T-cell (primary cell): ENCODE results near the gene UBE2E2. TPM values are rescaled to one million over a fixed set of nuclear protein-coding genes. Genes with fewer than 3 reads are reported as not detected.

Source experiments
- ATAC-seq, 4 experiments: fragments of 200-7000 bp in 3 of 4; fragments of 150-1000 bp in 1 of 4; cut with Tn5 transposase; replicated peaks in 1 of 4; 1 replicate in 3 of 4; 2 replicates in 1 of 4; pipeline ENCODE4 v1.10.0; 2021; ENCODE audit warnings: moderate library complexity in 3 of 4, mild to moderate bottlenecking in 2 of 4, moderate number of reproducible peaks in 1 of 4
- CTCF ChIA-PET, 2 donors: fragments of 300-600 bp; sonication (Branson Sonifier 250); formaldehyde crosslinking; loops; one replicate each; lab custom pipeline; 2022; ENCODE audit warnings: antibody characterized with exemption in 2 of 2; lab: Charles Lee
- POLR2A ChIA-PET, 2 donors: fragments of 300-600 bp; sonication (Branson Sonifier 250); formaldehyde crosslinking; loops; one replicate each; lab custom pipeline; 2022; ENCODE audit warnings: antibody characterized with exemption in 2 of 2; lab: Charles Lee
- DNase-seq, 35 experiments: peaks; one replicate each; pipeline versions ENCODE4 v3.0.0 to v3.0.0-alpha.2; 2013 to 2023
- H3K27ac ChIP-seq: one replicate; pipeline ENCODE4 v1.5.1; 2013; ENCODE audit warnings: low read length
- H3K27me3 ChIP-seq, 2 experiments: replicated peaks in 1 of 2; 1 replicate in 1 of 2; 2 replicates in 1 of 2; pipeline versions ENCODE4 v1.6.1 to v1.7.0; 2013; ENCODE audit warnings: low read length in 1 of 2, mixed read lengths in 1 of 2; ENCODE audit not compliant: control insufficient read depth in 2 of 2, insufficient read depth in 2 of 2; ENCODE audit errors: extremely low read depth in 1 of 2
- H3K36me3 ChIP-seq, 2 donors: 1 replicate in 1 of 2; 2 replicates in 1 of 2; pipeline versions ENCODE4 v1.6.1 to v1.7.0; 2013; ENCODE audit warnings: low read length in 1 of 2; ENCODE audit not compliant: control insufficient read depth in 2 of 2, insufficient read depth in 1 of 2; ENCODE audit errors: extremely low read depth in 1 of 2
- H3K4me1 ChIP-seq, 2 experiments: 1 replicate in 1 of 2; 2 replicates in 1 of 2; pipeline versions ENCODE4 v1.6.1 to v1.7.0; 2013; ENCODE audit warnings: low read length in 2 of 2, mixed read lengths in 1 of 2; ENCODE audit not compliant: insufficient read depth in 2 of 2, control insufficient read depth in 1 of 2; ENCODE audit errors: extremely low read depth in 1 of 2
- H3K4me3 ChIP-seq, 2 donors: 1 replicate in 1 of 2; 2 replicates in 1 of 2; pipeline versions ENCODE4 v1.5.1 to v1.7.0; 2013; ENCODE audit warnings: mild to moderate bottlenecking in 2 of 2, low read length in 1 of 2, moderate library complexity in 1 of 2; ENCODE audit not compliant: control insufficient read depth in 1 of 2; ENCODE audit errors: extremely low read depth in 1 of 2
- H3K9me3 ChIP-seq: 2 replicates; pipeline ENCODE4 v1.7.0; 2013
- H3K27ac Mint-ChIP-seq, 2 donors: one replicate each; pipeline ENCODE4 v1.8.0; 2020 to 2021; ENCODE audit warnings: mild to moderate bottlenecking in 2 of 2, mixed read lengths in 2 of 2
- H3K27me3 Mint-ChIP-seq, 2 donors: one replicate each; pipeline ENCODE4 v1.8.0; 2021 to 2022; ENCODE audit warnings: mixed read lengths in 2 of 2
- H3K36me3 Mint-ChIP-seq: one replicate; pipeline ENCODE4 v1.8.0; 2021; ENCODE audit warnings: mixed read lengths
- H3K4me1 Mint-ChIP-seq, 3 donors: one replicate each; pipeline ENCODE4 v1.8.0; 2020 to 2022; ENCODE audit warnings: mixed read lengths in 3 of 3, mild to moderate bottlenecking in 1 of 3
- H3K4me3 Mint-ChIP-seq, 3 donors: one replicate each; pipeline ENCODE4 v1.8.0; 2020 to 2022; ENCODE audit warnings: mild to moderate bottlenecking in 3 of 3, mixed read lengths in 3 of 3, moderate library complexity in 3 of 3
- H3K9me3 Mint-ChIP-seq, 3 donors: one replicate each; pipeline ENCODE4 v1.8.0; 2020 to 2022; ENCODE audit warnings: mixed read lengths in 3 of 3
- WGBS: methylation state at CpG from one replicate; pipeline ENCODE4 v1.1.5; 2013; ENCODE audit warnings: missing lambda C conversion rate; ENCODE audit not compliant: insufficient coverage; 5-methylcytosine and 5-hydroxymethylcytosine counted together
- total RNA-seq, 35 experiments: library from RNA in 6 of 35; stranded (reverse) in 6 of 35; fragments of 120-200 nt in 1 of 35; gene quantifications; one replicate each; pipeline versions ENCODE4 v1.2.1 to v1.2.4 and lab custom pipeline; 2013 to 2026

Gene UBE2E2
- total RNA-seq, 5 donors from 2014 or later (not counting 1 experiment from before 2014, with no cell fraction given): 7.2 to 17.6 (median 7.5) TPM

GRCh38 chr3:23438657-23439056 is 235.5 kb downstream of the UBE2E2 start:
- ATAC-seq (no peak), DNase-seq (no peak)
- ChIA-PET POLR2A (interaction anchor here in 1 of 2 donors (1.0 kb wide), 1 partner anchor 10 kb away, joined by 3 read pairs; no protein-coding TSS in a partner anchor), CTCF (no interaction called here)
- Mint-ChIP-seq H3K27me3 (peaks cover 0 to 2% of the 10 kb centered on the region in 2 donors), H3K4me1 (peaks cover 40 to 45% (median 41%) of the 10 kb centered on the region in 3 donors), H3K36me3 (no peaks in the 10 kb centered on the region), H3K27ac (no peak overlapping the region), H3K9me3 (no peaks in the 10 kb centered on the region), H3K4me3 (no peak overlapping the region)
- peaks cover 11 to 26% of the 10 kb centered on the region in 2 experiments for H3K4me1 ChIP-seq
- H3K36me3 ChIP-seq: no peaks in the 10 kb centered on the region
- H3K27me3 ChIP-seq: no peaks in the 10 kb centered on the region
- H3K9me3 ChIP-seq: no peaks in the 10 kb centered on the region
- no peak overlapping the region for H3K4me3 ChIP-seq
- H3K27ac ChIP-seq: no peak overlapping the region

- H3K27me3 ChIP-seq: no peaks in the 10 kb centered on the region
- peak overlapping the region in 1 of 3 donors; percentile 21 for H3K4me3 Mint-ChIP-seq
- no peak overlapping the region for H3K27ac ChIP-seq
- no peak for ATAC-seq
- no peaks in the 10 kb centered on the region for H3K9me3 ChIP-seq
- WGBS: 63% methylated on average over 1 of the region's 2 CpGs
- ChIA-PET CTCF (no interaction called here), POLR2A (no interaction called here)
- H3K27ac Mint-ChIP-seq: no peak overlapping the region
- H3K27me3 Mint-ChIP-seq: peaks cover 0 to 2% of the 10 kb centered on the region in 2 donors
- no peaks in the 10 kb centered on the region for H3K36me3 Mint-ChIP-seq
- DNase-seq: no peak
- no peaks in the 10 kb centered on the region for H3K36me3 ChIP-seq
- no peak overlapping the region for H3K4me3 ChIP-seq
- H3K9me3 Mint-ChIP-seq: no peaks in the 10 kb centered on the region
- peaks cover 40 to 45% (median 44%) of the 10 kb centered on the region in 3 donors for H3K4me1 Mint-ChIP-seq
- peaks cover 11 to 26% of the 10 kb centered on the region in 2 experiments for H3K4me1 ChIP-seq
Observed at GRCh38 chr3:23439080-23439479, 236.0 kb downstream of the UBE2E2 start.

GRCh38 chr3:23440416-23441294 is 237.5 kb downstream of the UBE2E2 start:
- no peaks in the 10 kb centered on the region for H3K9me3 ChIP-seq
- ATAC-seq: peak; percentile 43 to 69 (median 52)
- CTCF ChIA-PET: no interaction called here
- H3K4me3 ChIP-seq: no peak overlapping the region
- H3K4me3 Mint-ChIP-seq: peak overlapping the region; percentile 32 to 46 (median 35)
- peaks cover 0 to 4% (median 0%) of the 10 kb centered on the region in 3 donors for H3K9me3 Mint-ChIP-seq
- H3K4me1 Mint-ChIP-seq: peaks cover 38 to 44% (median 39%) of the 10 kb centered on the region in 3 donors
- peaks cover 11 to 26% of the 10 kb centered on the region in 2 experiments for H3K4me1 ChIP-seq
- DNase-seq: peak in 1 of 35 experiments; percentile 10
- no peaks in the 10 kb centered on the region for H3K36me3 Mint-ChIP-seq
- 0% methylated on average over 3 of the region's 12 CpGs for WGBS
- H3K27me3 Mint-ChIP-seq: no peaks in the 10 kb centered on the region
- H3K27ac Mint-ChIP-seq: peak overlapping the region in 1 of 2 donors; percentile 79
- no peaks in the 10 kb centered on the region for H3K27me3 ChIP-seq
- no peaks in the 10 kb centered on the region for H3K36me3 ChIP-seq
- POLR2A ChIA-PET: interaction anchor here in 1 of 2 donors (0.6 kb wide), 2 partner anchors 35 to 328 kb away, joined by 5 to 6 read pairs; no protein-coding TSS in a partner anchor
- no peak overlapping the region for H3K27ac ChIP-seq

GRCh38 chr3:23442598-23443383 is 239.7 kb downstream of the UBE2E2 start:
- no peak overlapping the region for H3K4me3 Mint-ChIP-seq
- H3K4me3 ChIP-seq: no peak overlapping the region
- H3K4me1 ChIP-seq: peaks cover 11 to 26% of the 10 kb centered on the region in 2 experiments
- no peak overlapping the region for H3K27ac Mint-ChIP-seq
- no peaks in the 10 kb centered on the region for H3K27me3 Mint-ChIP-seq
- no peaks in the 10 kb centered on the region for H3K36me3 Mint-ChIP-seq
- H3K36me3 ChIP-seq: no peaks in the 10 kb centered on the region
- no peaks in the 10 kb centered on the region for H3K9me3 ChIP-seq
- H3K27me3 ChIP-seq: no peaks in the 10 kb centered on the region
- CTCF ChIA-PET: interaction anchor here (0.5 to 1.0 kb wide), 3 partner anchors 9 to 334 kb away, joined by 3 to 4 read pairs (median 3); no protein-coding TSS in a partner anchor
- H3K9me3 Mint-ChIP-seq: peaks cover 0 to 4% (median 0%) of the 10 kb centered on the region in 3 donors
- H3K27ac ChIP-seq: no peak overlapping the region
- DNase-seq (peak in 9 of 35 experiments; percentile 2 to 58 (median 11)), ATAC-seq (peak; percentile 54 to 85 (median 62))
- 0% methylated on average over 1 of the region's 4 CpGs for WGBS
- POLR2A ChIA-PET: interaction anchor here in 1 of 2 donors (0.6 kb wide), 1 partner anchor 1060 kb away, joined by 5 read pairs; no protein-coding TSS in a partner anchor
- peaks cover 37 to 45% (median 38%) of the 10 kb centered on the region in 3 donors for H3K4me1 Mint-ChIP-seq

GRCh38 chr3:23444386-23444785 is 241.3 kb downstream of the UBE2E2 start:
- H3K4me1 Mint-ChIP-seq: peaks cover 25 to 34% (median 29%) of the 10 kb centered on the region in 3 donors
- H3K27me3 ChIP-seq: no peaks in the 10 kb centered on the region
- DNase-seq: no peak

GRCh38 chr3:23446301-23446700 is 243.2 kb downstream of the UBE2E2 start:
- Mint-ChIP-seq H3K4me3 (no peak overlapping the region), H3K36me3 (no peaks in the 10 kb centered on the region), H3K27me3 (no peaks in the 10 kb centered on the region), H3K27ac (no peak overlapping the region), H3K4me1 (peaks cover 13 to 21% (median 14%) of the 10 kb centered on the region in 3 donors), H3K9me3 (peaks cover 0 to 4% (median 0%) of the 10 kb centered on the region in 3 donors)
- H3K27ac ChIP-seq: no peak overlapping the region
- ATAC-seq: no peak
- H3K4me1 ChIP-seq: peaks cover 7 to 18% of the 10 kb centered on the region in 2 experiments
- POLR2A ChIA-PET: interaction anchor here in 1 of 2 donors (0.6 kb wide), 1 partner anchor 24 kb away, joined by 4 read pairs; no protein-coding TSS in a partner anchor
- no peaks in the 10 kb centered on the region for H3K27me3 ChIP-seq
- 100% methylated on average over 2 of the region's 3 CpGs for WGBS
- CTCF ChIA-PET: no interaction called here
- no peak for DNase-seq
- no peak overlapping the region for H3K4me3 ChIP-seq
- H3K9me3 ChIP-seq: no peaks in the 10 kb centered on the region
- no peaks in the 10 kb centered on the region for H3K36me3 ChIP-seq

More at GRCh38 chr3:23444386-23444785, 241.3 kb downstream of the UBE2E2 start:
- Mint-ChIP-seq H3K36me3 (no peaks in the 10 kb centered on the region), H3K27me3 (no peaks in the 10 kb centered on the region), H3K4me3 (no peak overlapping the region), H3K9me3 (peaks cover 0 to 4% (median 0%) of the 10 kb centered on the region in 3 donors), H3K27ac (no peak overlapping the region)
- H3K4me1 ChIP-seq: peaks cover 11 to 22% of the 10 kb centered on the region in 2 experiments
- ChIA-PET POLR2A (no interaction called here), CTCF (no interaction called here)
- no peaks in the 10 kb centered on the region for H3K36me3 ChIP-seq
- no peak overlapping the region for H3K4me3 ChIP-seq
- ATAC-seq: no peak
- 100% methylated on average over 1 of the region's 1 CpG for WGBS
- H3K27ac ChIP-seq: no peak overlapping the region
- no peaks in the 10 kb centered on the region for H3K9me3 ChIP-seq
